GM19351 (cell line): Measurements from ENCODE around the gene GLCE.
"Not testable (repeated sequence)": the region's sequence is repeated elsewhere in the genome, so short reads cannot be mapped to it uniquely, and the experiment has no call there.

Experiments used
- ATAC-seq: cut with Tn5 transposase; IDR thresholded peaks from one replicate; pipeline ENCODE4 v1.9.1; 2021; ENCODE audit warnings: mild to moderate bottlenecking, moderate library complexity; ENCODE audit not compliant: unreplicated experiment

Gene GLCE

GRCh38 chr15:69158201-69158842 is 2.1 kb upstream of the GLCE start:
- no peak for ATAC-seq

- no peak for ATAC-seq
These were observed 1.6 kb upstream of the GLCE start for GRCh38 chr15:69158843-69159240.

DNA sequence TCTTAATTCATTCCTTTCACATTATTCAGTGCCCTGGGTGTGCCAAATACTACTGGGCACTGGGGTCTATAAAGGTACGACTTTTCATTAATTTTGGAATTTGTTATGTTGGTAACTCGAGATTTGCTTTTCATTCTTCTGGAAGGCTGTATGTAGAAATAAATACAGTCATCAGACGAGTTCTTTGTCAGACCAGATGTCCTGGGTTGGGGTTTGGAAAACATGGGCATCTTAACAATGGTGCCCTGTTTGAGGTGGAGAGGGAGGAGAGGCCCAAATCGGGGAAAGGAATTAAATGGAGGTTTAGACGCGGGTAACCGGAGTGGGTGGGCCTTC is 662 bp upstream of the GLCE start:
- no peak for ATAC-seq

DNA sequence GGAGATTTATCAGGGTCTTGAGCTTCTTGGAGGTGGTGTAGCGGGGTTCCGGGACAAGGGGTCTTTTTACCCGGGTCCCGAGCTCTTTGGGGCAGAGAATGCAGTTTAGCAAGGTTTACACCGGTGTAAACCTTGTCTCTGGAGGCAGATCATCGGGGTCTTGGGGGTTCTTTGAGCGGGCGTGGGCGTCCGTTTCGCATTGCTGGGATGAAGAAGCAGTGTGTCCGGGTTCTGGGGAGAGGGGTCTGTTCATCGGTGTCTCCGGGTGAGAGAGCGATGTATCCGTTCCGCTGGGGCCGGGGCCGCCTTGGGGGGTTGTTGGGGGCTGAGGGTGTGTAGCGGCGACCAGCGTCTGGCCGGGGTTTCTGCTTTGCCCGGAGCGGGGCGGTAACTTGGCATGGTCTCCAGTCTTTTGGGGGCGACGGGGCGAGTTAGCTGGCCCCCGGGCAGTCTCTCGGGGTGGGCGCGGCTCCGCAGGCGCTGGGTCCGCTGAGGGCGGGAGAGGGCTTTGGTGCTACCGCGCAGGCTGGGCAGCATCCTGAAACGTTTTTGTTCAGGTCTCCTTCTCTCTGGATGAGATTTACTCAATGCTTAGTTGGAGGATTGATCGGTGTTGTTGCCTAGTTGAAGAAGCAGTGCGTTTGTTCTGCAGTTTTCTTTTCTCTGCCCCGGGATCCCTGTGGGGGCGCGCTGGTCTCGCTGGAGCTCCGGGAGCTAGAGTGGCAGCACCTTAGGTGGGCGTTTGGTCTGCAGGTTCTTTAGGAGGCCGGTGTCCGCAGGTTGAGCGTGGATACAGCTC is 843 bp downstream of the GLCE start:
- no peak for ATAC-seq

DNA sequence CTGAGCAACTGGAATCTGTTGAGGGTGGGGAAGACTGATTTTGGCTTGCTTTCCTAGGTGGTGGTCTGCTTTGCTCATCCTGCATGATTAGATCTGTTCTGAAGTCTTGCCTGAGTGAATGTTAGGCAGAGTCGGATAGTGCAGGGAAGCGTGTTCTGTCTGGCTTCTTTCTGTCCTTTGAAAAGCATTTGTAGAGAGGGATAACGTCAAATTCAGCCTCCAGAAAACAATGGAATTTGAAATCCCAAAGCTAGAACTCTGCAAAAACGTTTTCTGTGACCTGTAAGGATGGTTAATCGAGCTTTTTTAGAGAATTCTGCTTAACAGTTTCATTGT is 1.4 kb downstream of the GLCE start:
- ATAC-seq = no peak

DNA sequence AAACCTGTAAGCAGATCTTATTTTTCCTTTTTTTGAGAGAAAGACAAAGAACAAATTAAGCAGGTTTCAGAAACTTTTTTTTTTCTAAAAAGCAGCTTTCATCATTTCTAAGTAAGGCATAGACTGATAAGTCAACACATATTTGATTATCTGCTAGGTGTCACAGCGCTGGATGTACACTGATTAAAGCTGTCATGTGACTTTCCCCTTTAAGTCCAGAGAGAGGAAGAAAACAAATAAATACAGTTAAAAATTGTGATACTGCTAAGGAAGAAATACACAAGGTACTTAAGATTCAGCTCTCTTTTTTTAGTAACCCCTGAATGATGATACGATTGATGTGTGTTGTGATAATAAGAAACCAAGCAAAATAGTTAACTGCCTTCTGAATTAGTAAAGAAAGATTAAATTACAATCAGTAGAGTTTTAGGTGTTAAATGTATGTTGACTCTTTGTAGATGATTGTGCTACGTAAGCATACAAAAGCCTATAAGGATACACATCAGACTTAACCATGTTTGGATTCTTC is 2.8 kb downstream of the GLCE start:
- no peak for ATAC-seq

DNA sequence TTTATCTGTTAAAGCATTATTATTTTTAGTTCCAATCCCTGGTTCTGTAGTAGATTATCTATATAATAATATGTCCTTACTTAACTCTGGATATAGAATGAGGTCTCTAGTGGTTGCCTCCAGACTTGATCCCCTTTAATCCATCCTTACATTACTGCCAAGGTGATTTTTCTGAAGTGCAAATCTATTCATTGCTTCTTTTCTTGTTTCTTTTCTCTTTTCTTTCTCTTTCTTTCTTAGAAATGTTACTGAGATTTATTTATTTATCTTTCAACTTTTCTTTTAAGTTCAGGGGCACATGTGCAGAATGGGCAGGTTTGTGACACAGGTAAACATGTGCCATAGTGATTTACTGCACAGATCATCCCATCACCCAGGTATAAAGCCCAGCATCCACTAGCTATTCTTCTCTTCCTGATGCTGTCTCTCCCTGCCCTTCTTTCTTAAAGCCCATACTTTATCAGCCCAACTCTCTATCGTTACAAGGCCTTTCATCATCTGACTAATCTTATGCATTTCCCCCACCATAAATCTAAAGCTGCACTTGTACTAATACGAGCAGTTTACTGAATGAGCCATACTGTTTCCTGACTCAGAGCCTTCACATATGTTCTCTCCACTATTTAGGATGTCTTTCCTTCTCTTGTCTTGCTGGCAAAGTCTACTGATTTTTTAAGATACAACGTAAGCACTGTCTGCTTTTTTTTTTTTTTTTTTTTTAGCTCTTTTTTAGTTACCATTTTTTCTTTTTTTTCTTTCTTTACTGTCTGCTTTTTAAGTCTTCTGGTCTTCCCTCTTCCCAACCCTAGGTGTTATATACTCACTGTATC is 4.6 kb downstream of the GLCE start:
- no peak for ATAC-seq

DNA sequence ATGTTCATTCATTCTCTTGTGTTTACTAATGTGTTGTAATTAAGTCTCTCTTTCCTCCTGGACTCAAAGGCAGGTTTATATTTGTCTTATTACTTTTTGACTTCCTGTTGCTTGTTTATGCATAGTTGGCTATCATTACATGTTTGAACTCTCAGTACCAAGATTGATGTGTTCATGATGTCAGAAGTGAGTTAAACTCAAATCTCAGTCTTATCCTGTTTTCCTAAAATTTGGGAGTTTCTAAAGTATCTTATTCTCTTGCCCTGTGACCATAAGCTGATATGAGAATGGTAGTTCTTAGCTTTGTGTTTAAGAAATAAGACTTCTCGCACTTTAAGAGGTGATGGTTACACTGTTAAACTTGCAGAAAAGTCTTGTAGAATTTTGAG is 5.2 kb downstream of the GLCE start:
- no peak for ATAC-seq

DNA sequence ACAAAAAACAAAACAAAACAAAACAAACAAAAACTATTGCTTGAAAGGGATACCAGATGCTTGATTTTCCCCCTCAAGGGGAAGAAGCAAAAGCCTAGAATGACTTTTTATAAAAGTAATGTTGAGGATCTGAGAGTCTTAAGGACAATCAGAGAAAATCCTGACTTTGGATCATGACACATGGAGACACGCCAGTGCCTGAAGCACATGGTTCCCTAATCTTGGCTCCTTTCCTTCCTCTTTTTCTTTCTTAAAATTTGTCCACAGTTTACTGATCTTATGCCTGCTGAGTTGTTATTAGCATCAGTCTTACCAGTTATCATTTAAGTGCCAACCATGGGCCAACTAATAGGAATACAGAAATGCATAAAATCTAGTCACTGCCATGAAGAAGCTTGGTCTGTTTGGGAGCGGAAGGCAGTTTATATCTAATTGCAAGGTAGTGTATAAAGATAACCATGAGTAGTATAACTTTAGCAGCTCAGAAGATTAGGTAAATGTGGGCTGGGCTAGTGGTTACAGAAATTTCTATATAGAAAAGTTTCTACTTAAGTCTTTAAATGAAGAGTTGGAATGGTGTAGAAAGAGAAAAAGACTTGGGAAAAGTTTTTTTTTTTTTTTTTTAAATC is 6.9 kb downstream of the GLCE start:
- ATAC-seq = no peak

GRCh38 chr15:69168361-69168760 is 7.9 kb downstream of the GLCE start:
- not testable (repeated sequence) for ATAC-seq

DNA sequence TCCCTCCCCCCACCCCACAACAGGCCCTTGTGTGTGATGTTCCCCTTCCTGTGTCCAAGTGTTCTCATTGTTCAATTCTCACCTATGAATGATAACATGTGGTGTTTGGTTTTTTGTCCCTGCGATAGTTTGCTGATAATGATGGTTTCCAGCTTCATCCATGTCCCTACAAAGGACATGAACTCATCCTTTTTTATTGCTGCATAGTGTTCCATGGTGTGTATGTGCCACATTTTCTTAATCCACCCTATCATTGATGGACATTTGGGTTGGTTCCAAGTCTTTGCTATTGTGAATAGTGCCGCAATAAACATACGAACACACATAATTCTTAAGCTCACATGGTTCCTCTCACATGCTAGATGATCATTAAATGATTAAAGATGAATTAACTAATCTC is 9.1 kb downstream of the GLCE start:
- not testable (repeated sequence) for ATAC-seq

DNA sequence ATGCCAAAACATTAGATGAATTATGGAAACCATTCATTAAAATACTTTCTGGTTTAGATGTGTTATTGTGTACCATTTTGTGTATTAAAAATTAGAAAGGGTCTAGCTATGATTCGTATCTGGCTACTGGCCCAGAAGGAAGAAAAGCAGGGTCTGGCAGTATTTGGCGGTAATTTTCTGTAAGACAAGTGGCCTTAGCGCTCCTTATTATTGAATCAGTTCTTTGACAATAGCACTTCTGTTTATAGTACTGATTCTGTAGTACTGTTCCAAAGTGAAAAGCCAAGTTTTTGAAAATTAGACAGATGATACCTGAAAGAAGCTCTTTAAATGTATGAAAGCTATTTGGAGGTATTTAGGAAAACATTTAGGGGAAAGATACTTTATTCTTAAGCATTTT is 10.2 kb downstream of the GLCE start:
- ATAC-seq = no peak

GRCh38 chr15:69172847-69173246 is 12.4 kb downstream of the GLCE start:
- no peak for ATAC-seq

DNA sequence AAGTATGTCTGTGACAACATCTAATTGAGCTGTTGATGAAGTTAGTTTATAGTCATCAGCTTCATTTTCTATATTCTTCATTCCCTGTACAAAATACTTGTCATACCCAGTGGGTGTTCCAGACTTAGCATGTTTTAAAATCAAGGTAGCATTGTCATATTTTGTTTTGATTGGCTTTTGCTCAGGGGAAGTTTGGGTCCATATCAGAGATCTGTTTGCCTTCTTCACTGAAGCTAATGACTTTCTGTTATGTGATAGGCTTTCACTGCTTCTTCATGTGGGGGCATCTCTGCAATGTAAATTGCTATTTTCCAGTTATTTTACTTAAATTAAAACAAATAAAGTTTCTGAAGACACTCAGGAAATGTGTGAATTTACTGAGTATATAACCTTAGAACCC is 15.1 kb downstream of the GLCE start:
- ATAC-seq = no peak

DNA sequence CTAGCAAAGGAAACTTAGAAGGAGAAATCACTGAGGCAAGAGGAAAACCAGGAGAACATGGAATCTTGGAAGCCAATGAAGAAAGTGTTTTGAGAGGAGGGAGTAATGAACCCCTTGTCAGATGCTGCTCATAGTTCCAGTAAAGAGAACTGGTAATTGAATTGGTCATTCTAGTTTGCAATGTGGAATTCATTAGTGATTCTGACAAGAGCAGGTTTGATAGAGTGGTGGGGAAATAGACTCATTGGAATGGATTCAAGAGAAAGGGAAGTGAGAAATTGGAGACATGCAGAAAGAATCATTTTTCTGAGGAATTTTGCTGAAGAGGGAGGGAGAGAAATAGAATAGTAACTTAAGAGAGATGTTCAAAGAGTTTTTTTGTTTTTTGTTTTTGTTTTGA is 21.0 kb downstream of the GLCE start:
- ATAC-seq = no peak

DNA sequence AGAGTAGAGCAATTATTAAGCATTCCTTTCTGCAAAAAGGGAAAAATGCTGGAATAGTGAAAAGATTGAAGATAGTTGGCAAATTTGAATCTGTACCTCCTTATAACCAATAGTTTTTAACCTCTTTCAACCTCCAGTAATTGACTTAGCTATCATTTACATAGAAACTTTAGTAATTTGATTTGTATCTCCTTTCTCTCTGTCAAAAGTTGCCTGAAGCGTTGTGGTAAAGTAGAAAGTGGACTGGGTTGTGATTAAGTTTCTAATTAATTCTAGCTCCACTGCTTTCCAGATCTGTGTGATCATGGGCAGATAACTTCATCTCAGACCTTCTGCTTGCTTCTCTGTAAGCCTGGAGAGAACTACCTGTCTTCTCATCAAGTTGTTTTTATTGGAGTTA is 24.8 kb downstream of the GLCE start:
- ATAC-seq = no peak

- no peak for ATAC-seq
These were observed 25.3 kb downstream of the GLCE start for GRCh38 chr15:69185706-69186105.

DNA sequence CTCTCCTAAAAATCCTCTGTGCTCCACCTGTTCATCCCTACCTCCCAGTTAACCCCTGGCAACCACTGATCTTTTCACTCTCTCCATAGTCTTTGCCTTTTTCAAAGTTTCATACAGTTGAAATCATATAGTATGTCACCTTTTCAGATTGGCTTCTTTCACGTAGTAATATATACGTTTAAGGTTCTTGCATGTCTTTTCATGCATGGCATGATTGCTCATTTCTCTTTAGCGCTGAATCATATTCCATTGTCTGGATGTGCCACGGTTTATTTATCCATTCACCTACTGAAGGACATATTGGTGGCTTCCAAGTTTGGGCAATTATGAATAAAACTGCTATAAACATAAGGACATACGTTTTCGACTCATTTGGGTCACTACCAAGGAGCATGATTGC is 28.7 kb downstream of the GLCE start:
- no peak for ATAC-seq

DNA sequence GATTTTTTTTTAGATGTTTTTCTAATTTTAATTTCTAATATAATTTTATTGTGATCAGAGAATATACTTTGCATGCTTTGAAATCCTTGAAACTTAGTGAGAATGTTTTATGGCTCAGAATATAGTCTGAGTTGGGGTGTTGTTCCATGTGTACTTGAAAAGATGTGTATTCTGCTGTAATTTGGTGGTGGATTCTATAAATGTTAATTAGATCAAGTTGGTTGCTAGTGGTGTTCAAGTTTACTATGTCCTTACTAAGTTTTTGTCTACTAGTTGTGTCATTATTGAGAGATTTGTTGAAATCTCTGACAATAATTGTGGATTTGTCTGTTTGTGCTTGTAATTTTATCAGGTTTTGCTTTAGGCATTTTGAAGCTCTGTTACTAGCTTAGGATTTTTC is 29.7 kb downstream of the GLCE start:
- no peak for ATAC-seq

DNA sequence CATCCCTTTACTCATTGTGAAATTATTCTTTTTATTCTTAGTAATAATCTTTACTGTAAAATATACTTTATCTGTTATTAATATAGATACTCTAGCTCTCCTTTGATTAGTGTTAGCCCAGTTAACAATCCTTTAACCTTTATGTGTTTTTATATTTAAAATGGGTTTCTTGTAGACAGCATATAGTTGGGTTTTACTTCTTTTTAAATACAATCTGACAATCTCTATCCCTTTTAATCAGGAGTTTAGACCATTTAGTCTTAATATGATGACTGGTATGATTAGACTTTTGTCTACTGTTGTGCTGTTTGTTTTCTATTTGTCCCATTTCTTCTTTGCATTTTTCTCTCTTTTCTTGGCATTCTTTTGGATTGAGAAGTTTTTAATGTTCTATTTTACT is 30.1 kb downstream of the GLCE start:
- no peak for ATAC-seq

- no peak for ATAC-seq
These were observed 33.8 kb downstream of the GLCE start for GRCh38 chr15:69194025-69194827.
